NB4 (cell line): ENCODE data around the gene MYRF.
A peak's percentile ranks its signal among the peaks of the same experiment; 100 is the strongest.

Experiments
- DNase-seq: peaks from one replicate; pipeline ENCODE4 v3.0.0; 2010; ENCODE audit warnings: low read depth
- H3K4me3 ChIP-seq: one replicate; pipeline ENCODE4 v1.5.1; 2011; ENCODE audit warnings: mild to moderate bottlenecking, low read depth, low read length, moderate library complexity
- MYC ChIP-seq: IDR thresholded peaks from 2 replicates; pipeline ENCODE4 v1.6.1; 2011; ENCODE audit warnings: low read depth, low read length
- POLR2A ChIP-seq: IDR thresholded peaks from 2 replicates; pipeline ENCODE4 v1.6.1; 2011; ENCODE audit warnings: mild to moderate bottlenecking; ENCODE audit not compliant: insufficient read length; ENCODE audit errors: extremely low read depth
- TF ChIP-seq, protein P1 (sequence below): IDR thresholded peaks from one replicate; pipeline ENCODE4 v1.5.1; 2012; ENCODE audit warnings: low read depth, low read length
- TF ChIP-seq, protein P2 (sequence below): IDR thresholded peaks from 2 replicates; pipeline ENCODE4 v1.6.1; 2011; ENCODE audit warnings: low read depth, low read length

Gene MYRF

DNA sequence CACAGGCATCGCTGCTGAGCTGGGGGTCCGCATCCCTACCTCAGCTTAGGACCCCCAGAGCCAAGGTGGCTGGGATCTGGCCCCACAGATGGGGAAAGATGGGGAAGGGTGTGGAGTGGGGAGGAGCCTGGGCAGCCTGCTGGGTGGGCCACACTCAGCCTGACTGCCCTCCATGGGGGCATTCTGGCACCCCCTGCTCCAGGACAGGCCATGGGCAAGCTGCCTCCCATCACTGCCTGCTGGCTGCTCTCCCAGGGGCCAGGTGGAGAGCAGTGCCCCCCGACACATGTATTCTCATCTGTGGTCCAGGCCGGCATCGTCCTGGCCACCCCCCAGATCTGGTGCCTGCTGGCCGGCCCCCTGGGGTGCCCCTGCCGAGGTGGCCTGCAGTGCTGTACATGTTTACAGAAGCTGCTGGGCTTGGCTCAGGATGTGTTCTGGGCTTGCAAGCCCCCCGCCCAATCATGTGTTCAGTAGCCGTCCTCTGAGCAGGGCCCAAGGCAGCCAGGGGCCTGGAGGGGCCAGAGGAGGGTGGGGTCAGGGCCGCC, 7.8 kb upstream of the MYRF start:
- H3K4me3 ChIP-seq = no peak overlapping the region
- no peak for DNase-seq
- TF ChIP-seq, protein P1, sequence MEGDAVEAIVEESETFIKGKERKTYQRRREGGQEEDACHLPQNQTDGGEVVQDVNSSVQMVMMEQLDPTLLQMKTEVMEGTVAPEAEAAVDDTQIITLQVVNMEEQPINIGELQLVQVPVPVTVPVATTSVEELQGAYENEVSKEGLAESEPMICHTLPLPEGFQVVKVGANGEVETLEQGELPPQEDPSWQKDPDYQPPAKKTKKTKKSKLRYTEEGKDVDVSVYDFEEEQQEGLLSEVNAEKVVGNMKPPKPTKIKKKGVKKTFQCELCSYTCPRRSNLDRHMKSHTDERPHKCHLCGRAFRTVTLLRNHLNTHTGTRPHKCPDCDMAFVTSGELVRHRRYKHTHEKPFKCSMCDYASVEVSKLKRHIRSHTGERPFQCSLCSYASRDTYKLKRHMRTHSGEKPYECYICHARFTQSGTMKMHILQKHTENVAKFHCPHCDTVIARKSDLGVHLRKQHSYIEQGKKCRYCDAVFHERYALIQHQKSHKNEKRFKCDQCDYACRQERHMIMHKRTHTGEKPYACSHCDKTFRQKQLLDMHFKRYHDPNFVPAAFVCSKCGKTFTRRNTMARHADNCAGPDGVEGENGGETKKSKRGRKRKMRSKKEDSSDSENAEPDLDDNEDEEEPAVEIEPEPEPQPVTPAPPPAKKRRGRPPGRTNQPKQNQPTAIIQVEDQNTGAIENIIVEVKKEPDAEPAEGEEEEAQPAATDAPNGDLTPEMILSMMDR = no peak
- TF ChIP-seq MYC (no peak), POLR2A (no peak)
- TF ChIP-seq, protein P2, sequence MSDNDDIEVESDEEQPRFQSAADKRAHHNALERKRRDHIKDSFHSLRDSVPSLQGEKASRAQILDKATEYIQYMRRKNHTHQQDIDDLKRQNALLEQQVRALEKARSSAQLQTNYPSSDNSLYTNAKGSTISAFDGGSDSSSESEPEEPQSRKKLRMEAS = no peak

DNA sequence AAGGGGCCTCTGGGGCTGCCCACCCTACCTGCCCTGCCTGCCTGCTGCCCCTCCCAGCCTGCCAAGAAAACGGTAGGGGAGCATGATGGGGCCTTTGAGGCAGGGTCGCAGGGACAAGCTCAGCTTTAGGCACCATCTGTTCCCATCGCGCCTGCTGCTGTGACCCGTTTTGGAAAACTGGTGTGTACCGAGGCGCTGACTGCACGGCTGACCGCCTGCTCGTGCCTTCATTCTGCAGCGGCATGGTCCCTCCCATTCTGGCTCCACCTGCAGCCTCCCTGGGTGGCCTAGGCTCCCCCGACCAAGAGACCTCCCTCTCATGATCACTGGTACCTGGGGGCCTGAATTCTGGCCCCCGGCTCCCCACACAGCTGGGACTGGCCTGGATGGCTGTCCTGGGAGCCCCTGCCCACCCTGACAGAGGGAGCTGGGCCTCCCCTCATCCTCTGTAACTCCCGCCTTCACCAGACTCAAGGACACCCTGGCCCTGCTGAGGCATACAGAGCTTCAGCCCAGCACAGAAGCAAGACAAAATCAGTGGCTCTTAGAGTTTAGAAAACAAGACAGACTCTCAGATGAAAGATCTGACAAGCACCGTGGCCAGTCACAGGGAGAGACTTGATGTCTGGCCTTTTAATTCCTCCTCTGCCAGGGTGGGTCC, 6.5 kb upstream of the MYRF start:
- H3K4me3 ChIP-seq = no peak overlapping the region
- DNase-seq = no peak
- TF ChIP-seq, protein P2 = no peak
- TF ChIP-seq, protein P1 = no peak
- TF ChIP-seq MYC (no peak), POLR2A (no peak)

DNA sequence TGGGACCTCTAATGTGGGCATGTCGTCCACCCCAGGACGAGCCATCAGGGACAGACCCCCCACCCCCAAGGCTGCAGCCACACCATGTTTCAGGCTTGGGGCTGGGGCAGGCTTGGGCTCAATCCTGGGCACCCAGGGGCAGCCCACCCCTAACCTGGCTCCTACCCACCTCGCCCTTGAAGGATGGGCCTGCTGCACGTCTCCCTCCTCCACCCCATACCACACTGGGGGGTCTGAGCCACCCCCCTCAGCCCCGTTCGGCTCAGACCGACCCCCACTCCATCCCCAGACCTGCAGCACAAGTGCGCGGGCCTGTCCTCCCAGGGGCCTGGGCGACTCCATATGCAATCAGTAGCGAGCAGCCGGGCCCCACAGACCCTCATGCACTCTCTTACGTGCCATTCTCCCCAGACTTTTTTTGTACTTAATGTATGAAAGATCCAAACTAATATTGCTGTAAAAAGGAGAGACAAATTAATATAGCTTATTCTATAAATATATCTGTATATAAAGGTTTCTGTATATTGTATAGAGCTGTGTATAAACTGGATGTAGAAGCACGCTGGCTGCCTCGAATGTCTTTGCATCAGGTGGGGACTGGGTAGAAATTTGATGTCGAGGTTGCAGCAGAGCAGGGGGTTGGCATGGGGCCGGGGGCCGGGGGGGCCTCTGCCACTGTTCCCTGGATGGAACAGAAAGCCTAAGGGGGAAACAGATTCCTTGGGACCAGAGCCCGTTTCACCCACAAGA, 5.8 kb upstream of the MYRF start:
- H3K4me3 ChIP-seq = no peak overlapping the region
- TF ChIP-seq, protein P2 = no peak
- TF ChIP-seq, protein P1 = no peak
- TF ChIP-seq MYC = no peak
- TF ChIP-seq POLR2A = no peak

DNA sequence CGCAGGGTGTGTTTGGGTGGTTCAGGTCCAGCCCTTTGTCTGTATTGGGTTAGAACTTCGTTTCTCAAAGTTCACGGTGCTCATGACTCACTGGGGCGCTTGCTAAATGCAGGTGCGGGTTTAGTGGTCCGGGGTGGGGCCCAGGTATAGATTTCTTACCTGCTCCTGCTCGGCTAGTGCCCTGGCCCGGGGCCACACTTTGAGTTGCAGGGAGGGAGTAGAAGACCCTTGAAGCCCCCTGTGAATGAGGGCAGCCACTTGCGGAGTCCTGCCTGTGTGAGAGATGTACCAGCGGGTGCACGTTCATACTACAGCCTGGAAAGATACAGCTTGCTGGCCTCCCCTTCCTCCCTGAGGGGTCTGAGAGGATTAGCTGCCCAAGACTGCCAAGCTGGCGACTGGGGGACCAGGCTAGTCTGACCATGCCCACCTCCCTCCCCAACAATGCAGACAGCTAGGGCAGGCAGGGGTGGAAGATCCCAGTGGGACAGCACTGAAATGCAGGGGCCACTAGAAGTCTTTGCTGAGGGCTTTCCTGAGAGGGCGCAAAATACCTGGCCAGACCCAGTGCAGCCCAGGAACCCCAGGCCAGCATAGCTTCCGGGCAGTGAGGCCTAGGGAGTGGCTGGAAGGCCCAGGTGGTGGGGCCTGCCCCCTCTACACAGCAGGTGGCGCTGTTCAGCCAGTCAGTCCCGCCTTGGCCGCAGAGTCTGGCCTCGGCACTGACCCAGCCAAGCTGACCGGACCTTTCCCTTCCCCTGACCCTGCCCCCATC, 5.1 kb upstream of the MYRF start:
- peak; percentile 68 for DNase-seq
- H3K4me3 ChIP-seq = no peak overlapping the region
- TF ChIP-seq, protein P1 = peak; percentile 97
- TF ChIP-seq POLR2A = no peak
- TF ChIP-seq, protein P2 = 0 out of 2 replicates have a peak, but pooled peaks have one; percentile 13

More for the DNA sequence above, 5.8 kb upstream of the MYRF start:
- DNase-seq = no peak

DNA sequence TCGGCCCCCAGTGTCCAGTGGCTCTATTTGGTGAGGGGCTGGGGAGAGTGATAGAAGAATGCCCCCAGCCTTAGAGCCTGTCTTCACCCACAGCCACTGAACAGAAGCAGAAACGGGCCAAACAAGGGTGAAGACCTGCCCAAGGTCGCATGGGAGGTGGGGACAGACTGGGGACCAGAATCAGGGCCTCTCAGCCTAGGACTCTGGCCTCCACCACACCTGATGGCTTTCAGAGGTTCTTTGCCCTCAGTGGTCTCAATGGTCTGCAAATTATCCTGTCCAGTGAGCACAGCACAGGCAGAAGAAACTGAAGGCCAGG, 4.5 kb upstream of the MYRF start:
- TF ChIP-seq POLR2A (no peak), MYC (no peak)
- TF ChIP-seq, protein P2 = no peak
- TF ChIP-seq, protein P1 = no peak
- DNase-seq = no peak
- H3K4me3 ChIP-seq = no peak overlapping the region
